ENCODE measurements around the gene BICC1.

DNA sequence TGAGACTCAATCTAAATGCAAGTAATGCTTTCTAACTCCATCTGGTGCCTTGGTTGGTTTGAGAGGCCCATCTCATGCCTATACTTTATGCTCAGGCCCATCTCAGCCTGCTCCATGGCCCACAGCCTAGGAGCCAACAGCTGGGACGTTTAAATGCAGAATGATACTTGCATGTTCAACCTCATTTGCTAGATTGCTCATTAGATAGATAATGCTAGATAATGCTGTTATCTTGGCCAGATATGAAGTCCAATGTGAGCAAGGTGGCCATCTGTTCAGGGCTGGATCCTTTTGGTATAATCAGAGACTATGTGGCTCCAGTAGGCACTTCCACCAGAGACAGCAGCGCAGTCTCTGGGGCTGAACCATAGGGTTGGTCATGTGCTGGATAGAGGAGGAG is 342.1 kb downstream of the BICC1 start:
- TF ChIP-seq, protein P1, sequence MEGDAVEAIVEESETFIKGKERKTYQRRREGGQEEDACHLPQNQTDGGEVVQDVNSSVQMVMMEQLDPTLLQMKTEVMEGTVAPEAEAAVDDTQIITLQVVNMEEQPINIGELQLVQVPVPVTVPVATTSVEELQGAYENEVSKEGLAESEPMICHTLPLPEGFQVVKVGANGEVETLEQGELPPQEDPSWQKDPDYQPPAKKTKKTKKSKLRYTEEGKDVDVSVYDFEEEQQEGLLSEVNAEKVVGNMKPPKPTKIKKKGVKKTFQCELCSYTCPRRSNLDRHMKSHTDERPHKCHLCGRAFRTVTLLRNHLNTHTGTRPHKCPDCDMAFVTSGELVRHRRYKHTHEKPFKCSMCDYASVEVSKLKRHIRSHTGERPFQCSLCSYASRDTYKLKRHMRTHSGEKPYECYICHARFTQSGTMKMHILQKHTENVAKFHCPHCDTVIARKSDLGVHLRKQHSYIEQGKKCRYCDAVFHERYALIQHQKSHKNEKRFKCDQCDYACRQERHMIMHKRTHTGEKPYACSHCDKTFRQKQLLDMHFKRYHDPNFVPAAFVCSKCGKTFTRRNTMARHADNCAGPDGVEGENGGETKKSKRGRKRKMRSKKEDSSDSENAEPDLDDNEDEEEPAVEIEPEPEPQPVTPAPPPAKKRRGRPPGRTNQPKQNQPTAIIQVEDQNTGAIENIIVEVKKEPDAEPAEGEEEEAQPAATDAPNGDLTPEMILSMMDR (conservative IDR thresholded peaks at IDR 0.05; ENCODE audit: low read depth, low read length) = no peak
- TF ChIP-seq POLR2A (IDR thresholded peaks at IDR 0.05; ENCODE audit: low read depth, low read length) (no peak), SMC3 (IDR thresholded peaks at IDR 0.05; ENCODE audit: low read depth, low read length) (no peak), RFX5 (IDR thresholded peaks at IDR 0.05; ENCODE audit: low read depth, low read length) (no peak), FOS (IDR thresholded peaks at IDR 0.05; ENCODE audit: low read depth, low read length) (no peak), BHLHE40 (IDR thresholded peaks at IDR 0.05; ENCODE audit: low read depth, low read length) (no peak), RAD21 (IDR thresholded peaks at IDR 0.05; ENCODE audit: low read length) (no peak), NFE2L2 (IDR thresholded peaks at IDR 0.05; ENCODE audit: low read depth, low read length) (no peak), CEBPB (IDR thresholded peaks at IDR 0.05; ENCODE audit: low read depth, low read length) (no peak), MAFK (IDR thresholded peaks at IDR 0.05; ENCODE audit: low read depth, low read length) (no peak), MAZ (IDR thresholded peaks at IDR 0.05; ENCODE audit: borderline replicate concordance, low read depth, low read length) (no peak), RCOR1 (IDR thresholded peaks at IDR 0.05; ENCODE audit: insufficient replicate concordance, low read length) (no peak)
- TF ChIP-seq, protein P2, sequence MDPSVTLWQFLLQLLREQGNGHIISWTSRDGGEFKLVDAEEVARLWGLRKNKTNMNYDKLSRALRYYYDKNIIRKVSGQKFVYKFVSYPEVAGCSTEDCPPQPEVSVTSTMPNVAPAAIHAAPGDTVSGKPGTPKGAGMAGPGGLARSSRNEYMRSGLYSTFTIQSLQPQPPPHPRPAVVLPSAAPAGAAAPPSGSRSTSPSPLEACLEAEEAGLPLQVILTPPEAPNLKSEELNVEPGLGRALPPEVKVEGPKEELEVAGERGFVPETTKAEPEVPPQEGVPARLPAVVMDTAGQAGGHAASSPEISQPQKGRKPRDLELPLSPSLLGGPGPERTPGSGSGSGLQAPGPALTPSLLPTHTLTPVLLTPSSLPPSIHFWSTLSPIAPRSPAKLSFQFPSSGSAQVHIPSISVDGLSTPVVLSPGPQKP (IDR thresholded peaks at IDR 0.05; ENCODE audit: borderline replicate concordance, low read depth, low read length) = no peak
- TF ChIP-seq, protein P3, sequence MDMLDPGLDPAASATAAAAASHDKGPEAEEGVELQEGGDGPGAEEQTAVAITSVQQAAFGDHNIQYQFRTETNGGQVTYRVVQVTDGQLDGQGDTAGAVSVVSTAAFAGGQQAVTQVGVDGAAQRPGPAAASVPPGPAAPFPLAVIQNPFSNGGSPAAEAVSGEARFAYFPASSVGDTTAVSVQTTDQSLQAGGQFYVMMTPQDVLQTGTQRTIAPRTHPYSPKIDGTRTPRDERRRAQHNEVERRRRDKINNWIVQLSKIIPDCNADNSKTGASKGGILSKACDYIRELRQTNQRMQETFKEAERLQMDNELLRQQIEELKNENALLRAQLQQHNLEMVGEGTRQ (IDR thresholded peaks at IDR 0.05; ENCODE audit: low read depth, low read length) = no peak

Measured in IMR-90 (cell line).